RWPE2 (cell line): Measurements from ENCODE around the gene KLHL13.

Source experiments
- ATAC-seq: fragments of 200-7000 bp; cut with Tn5 transposase; 3 replicates; pipeline ENCODE4 v1.9.1; 2021; ENCODE audit warnings: low read depth
- DNase-seq: peaks from one replicate; pipeline ENCODE4 v3.0.0-alpha.2; 2020; ENCODE audit warnings: low spot score
- H3K27ac ChIP-seq: fragments of 450-650 bp; 2 replicates; pipeline ENCODE4 v1.5.1; 2017; ENCODE audit warnings: mild to moderate bottlenecking; ENCODE audit not compliant: poor library complexity, severe bottlenecking
- H3K27me3 ChIP-seq: fragments of 250-450 bp; sonication (Bioruptor Pico); 2 replicates; pipeline ENCODE4 v1.5.1; 2021; ENCODE audit warnings: mild to moderate bottlenecking, moderate library complexity; ENCODE audit not compliant: insufficient read depth, poor library complexity, severe bottlenecking
- H3K36me3 ChIP-seq: fragments of 250-450 bp; sonication (Bioruptor Pico); 2 replicates; pipeline ENCODE4 v1.5.1; 2020; ENCODE audit warnings: low read depth, mild to moderate bottlenecking, moderate library complexity
- H3K4me1 ChIP-seq: fragments of 250-450 bp; sonication (Bioruptor Pico); 2 replicates; pipeline ENCODE4 v1.5.1; 2021; ENCODE audit warnings: mild to moderate bottlenecking, moderate library complexity; ENCODE audit not compliant: insufficient read depth, poor library complexity, severe bottlenecking
- H3K4me3 ChIP-seq: fragments of 250-450 bp; sonication (Bioruptor Pico); 2 replicates; pipeline ENCODE4 v1.5.1; 2021; ENCODE audit warnings: mild to moderate bottlenecking, moderate library complexity; ENCODE audit not compliant: severe bottlenecking
- H3K9me3 ChIP-seq: fragments of 250-450 bp; sonication (Bioruptor Pico); 2 replicates; pipeline ENCODE4 v1.5.1; 2021; ENCODE audit warnings: mild to moderate bottlenecking, moderate library complexity; ENCODE audit not compliant: severe bottlenecking
- CTCF ChIP-seq: fragments of 450-650 bp; IDR thresholded peaks from one replicate; pipeline ENCODE4 v1.5.1; 2017; ENCODE audit warnings: mild to moderate bottlenecking, moderate library complexity; ENCODE audit not compliant: poor library complexity, severe bottlenecking

Gene KLHL13

GRCh38 chrX:117910216-117910615 lies 206.4 kb downstream of the KLHL13 start:
- no peak for ATAC-seq
- DNase-seq, result no peak
- H3K4me1 ChIP-seq, result no peaks in the 10 kb centered on the region
- H3K4me3 ChIP-seq, result no peak overlapping the region
- TF ChIP-seq CTCF, result no peak
- no peak overlapping the region for H3K27ac ChIP-seq
- no peaks in the 10 kb centered on the region for H3K9me3 ChIP-seq
- H3K36me3 ChIP-seq, result no peaks in the 10 kb centered on the region
- H3K27me3 ChIP-seq, result no peaks in the 10 kb centered on the region

GRCh38 chrX:117898226-117898625 lies 218.4 kb downstream of the KLHL13 start:
- H3K9me3 ChIP-seq, result no peaks in the 10 kb centered on the region
- H3K27me3 ChIP-seq, result no peaks in the 10 kb centered on the region
- no peaks in the 10 kb centered on the region for H3K4me1 ChIP-seq
- H3K4me3 ChIP-seq, result no peak overlapping the region
- TF ChIP-seq CTCF, result no peak
- H3K27ac ChIP-seq, result no peak overlapping the region
- no peaks in the 10 kb centered on the region for H3K36me3 ChIP-seq
- ATAC-seq, result no peak
- no peak for DNase-seq

DNA sequence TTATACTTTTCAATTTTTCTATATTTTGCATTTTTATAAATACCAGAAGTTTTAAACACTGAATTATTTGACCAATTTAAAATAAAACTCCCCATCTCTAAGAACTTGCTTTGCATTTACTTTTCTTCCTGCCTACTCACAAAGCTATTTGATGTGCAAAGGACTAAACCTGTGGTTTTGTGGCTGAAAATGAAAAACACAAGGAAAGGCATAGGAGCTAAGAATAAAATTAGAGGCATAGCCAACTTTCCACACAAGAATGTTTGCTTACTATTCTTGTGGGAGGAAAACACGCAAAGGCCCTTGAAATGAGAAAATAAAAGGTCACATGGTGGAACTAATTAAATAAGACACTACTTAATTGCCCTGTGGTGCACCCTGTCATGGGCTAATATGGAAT lies 221.2 kb downstream of the KLHL13 start:
- Histone ChIP-seq H3K9me3 (no peaks in the 10 kb centered on the region), H3K27me3 (no peaks in the 10 kb centered on the region), H3K4me3 (no peak overlapping the region), H3K27ac (no peak overlapping the region), H3K36me3 (no peaks in the 10 kb centered on the region), H3K4me1 (no peaks in the 10 kb centered on the region)
- ATAC-seq (no peak), DNase-seq (no peak)
- no peak for TF ChIP-seq CTCF

DNA sequence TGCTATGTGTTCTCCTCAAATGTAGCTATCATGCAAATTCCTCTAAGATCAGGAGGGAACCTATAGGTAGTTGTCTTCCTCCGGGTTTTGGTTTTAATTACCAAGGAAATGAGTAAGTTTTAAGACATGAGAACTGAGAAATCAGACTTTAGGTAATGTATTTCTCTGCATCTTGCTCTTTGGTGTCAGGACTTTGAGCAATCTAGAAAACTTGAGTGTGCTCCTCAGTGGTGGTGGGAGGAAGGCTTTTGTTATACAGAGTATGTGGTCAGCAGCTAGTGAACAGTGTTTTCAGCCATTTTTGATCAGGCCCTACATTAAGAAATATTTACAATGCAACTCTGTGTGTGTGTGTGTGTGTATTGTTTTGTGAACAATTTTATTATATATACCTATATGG lies 224.1 kb downstream of the KLHL13 start:
- H3K4me3 ChIP-seq, result no peak overlapping the region
- no peaks in the 10 kb centered on the region for H3K36me3 ChIP-seq
- TF ChIP-seq CTCF, result no peak
- no peak overlapping the region for H3K27ac ChIP-seq
- ATAC-seq (no peak), DNase-seq (no peak)
- no peaks in the 10 kb centered on the region for H3K9me3 ChIP-seq
- H3K27me3 ChIP-seq, result no peaks in the 10 kb centered on the region
- no peaks in the 10 kb centered on the region for H3K4me1 ChIP-seq

DNA sequence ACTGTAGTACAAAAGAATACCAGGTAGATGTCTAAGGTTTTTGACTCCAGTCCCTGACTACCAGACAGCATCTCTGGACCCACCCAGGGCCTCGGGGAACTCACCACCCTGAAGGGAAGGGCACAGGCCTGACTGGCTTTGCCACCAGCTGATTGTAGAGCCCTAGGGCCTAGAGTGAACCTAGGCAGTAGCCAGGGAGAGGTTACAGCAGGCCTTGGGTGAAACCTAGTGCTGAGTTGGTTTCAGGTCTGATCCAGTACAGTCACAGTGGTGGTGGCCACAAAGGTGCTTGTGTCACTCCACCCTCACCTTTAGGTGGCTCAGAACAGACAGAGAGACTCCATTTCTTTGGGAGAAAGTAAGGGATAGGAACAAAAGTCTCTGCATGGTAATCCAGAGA lies 244.8 kb downstream of the KLHL13 start:
- H3K9me3 ChIP-seq, result no peaks in the 10 kb centered on the region
- ATAC-seq, result no peak
- H3K36me3 ChIP-seq, result no peaks in the 10 kb centered on the region
- no peaks in the 10 kb centered on the region for H3K27me3 ChIP-seq
- no peak for DNase-seq
- H3K27ac ChIP-seq, result no peak overlapping the region
- no peak overlapping the region for H3K4me3 ChIP-seq
- H3K4me1 ChIP-seq, result no peaks in the 10 kb centered on the region
- no peak for TF ChIP-seq CTCF
